Bone marrow (tissue), 2 donors: ENCODE measurements around the gene PRPF38A.
"Not testable (repeated sequence)": the region's sequence is repeated elsewhere in the genome, so short reads cannot be mapped to it uniquely, and the experiment has no call there.

Source experiments
- DNase-seq, 2 donors: peaks; one replicate each; lab custom pipeline; 2025; lab: John Stamatoyannopoulos, UW

The PRPF38A gene

DNA sequence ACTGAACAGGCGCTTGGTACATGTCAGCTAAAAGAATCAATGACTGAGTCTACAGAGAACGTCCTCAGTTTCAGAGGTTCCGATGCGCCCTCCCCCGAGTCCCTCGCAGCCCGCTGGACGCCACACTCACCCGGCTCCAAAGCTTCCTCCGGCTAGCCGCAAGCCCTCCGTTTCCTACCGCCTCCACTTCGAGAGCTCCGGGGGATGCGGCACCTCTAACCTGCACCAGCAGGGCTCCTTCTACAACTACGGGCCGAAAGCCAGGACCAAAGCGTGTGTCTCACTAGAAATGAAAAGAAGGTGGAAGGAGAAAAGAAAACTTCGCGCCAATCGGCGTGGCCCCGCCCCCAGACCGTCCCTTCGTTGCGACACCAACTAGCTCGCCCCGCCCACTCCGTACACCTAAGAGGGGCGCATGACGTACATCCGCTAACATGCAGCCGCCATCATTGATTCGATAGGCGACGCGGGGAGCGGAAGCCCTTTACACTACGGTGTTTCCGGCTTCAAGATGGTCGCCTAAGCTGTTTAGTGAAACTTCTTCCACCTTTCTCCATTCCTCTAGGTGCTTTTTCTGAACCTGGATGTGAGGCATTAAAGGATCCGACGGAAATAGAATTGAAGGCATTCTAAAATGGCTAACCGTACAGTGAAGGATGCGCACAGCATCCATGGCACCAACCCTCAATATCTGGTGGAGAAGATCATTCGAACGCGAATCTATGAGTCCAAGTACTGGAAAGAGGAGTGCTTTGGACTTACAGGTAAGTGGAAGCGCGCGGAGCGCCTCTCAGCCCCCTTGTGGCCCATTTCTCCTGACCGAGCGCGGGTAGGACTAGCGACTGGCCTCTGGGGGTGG, at the start of gene PRPF38A, which contains the start of gene ORC1:
PRPF38A (plus strand) TSS at position 487 of the 859 bp plus-strand sequence; CDS start at position 635, 148 bp downstream.
ORC1 (minus strand) TSS at position 308 of the 859 bp plus-strand sequence. CDS start 2,200 bp downstream, outside the sequence.
- peak; percentile 91 to 95 for DNase-seq

GRCh38 chr1:52355436-52355835, 49.0 kb upstream of the PRPF38A start:
- DNase-seq = no peak

- DNase-seq = no peak
Measured at GRCh38 chr1:52355847-52356505, 48.4 kb upstream of the PRPF38A start.

DNA sequence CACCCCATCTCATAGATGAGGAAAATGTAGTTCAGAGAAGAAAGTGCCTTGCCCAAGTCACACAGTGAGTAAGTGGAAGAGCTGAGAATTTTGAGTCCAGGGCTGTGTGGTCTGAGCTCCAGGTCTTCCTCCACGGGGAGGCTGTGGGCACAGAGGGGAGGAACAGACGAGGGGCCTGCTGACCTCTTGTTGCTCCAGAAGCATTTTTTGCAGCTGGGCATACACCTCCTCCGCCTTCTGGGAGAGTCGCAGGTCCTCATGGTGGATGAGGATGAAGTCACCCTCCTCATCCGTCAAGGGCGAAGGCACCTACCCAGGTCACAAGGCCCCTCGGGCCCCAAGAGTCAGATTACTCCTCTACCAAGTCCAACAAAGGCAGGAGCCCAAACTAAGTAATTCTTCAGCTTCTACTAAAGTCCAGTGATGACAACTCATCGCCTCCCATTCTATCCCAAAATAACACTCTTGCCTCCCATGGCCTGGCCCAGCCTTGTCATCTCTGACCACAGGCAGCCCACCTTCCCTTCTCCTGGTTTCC, 47.5 kb upstream of the PRPF38A start:
- DNase-seq = no peak

GRCh38 chr1:52357397-52357796, 47.0 kb upstream of the PRPF38A start:
- DNase-seq = no peak

GRCh38 chr1:52358851-52359497, 45.4 kb upstream of the PRPF38A start:
- DNase-seq = no peak

GRCh38 chr1:52359676-52360594, 44.5 kb upstream of the PRPF38A start:
- DNase-seq = no peak

DNA sequence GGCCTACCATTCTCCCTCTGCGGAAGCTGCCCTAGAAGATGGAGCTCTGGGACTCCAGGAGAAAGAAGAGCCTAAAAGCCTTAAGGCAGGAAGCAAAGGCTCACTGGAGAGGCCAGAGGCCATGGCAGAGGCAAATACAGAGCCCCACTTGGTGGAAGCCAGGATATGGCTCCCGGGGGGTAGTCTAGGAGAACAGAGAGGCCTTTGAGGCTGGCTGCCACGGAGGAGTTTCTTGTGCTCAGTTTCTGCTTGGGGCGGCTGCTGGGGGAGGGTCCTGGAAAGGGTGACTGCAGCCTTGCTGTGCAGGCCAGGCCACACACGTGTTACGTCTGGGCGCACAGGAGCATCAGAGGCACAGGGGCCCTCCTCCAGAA, 43.8 kb upstream of the PRPF38A start:
- no peak for DNase-seq

DNA sequence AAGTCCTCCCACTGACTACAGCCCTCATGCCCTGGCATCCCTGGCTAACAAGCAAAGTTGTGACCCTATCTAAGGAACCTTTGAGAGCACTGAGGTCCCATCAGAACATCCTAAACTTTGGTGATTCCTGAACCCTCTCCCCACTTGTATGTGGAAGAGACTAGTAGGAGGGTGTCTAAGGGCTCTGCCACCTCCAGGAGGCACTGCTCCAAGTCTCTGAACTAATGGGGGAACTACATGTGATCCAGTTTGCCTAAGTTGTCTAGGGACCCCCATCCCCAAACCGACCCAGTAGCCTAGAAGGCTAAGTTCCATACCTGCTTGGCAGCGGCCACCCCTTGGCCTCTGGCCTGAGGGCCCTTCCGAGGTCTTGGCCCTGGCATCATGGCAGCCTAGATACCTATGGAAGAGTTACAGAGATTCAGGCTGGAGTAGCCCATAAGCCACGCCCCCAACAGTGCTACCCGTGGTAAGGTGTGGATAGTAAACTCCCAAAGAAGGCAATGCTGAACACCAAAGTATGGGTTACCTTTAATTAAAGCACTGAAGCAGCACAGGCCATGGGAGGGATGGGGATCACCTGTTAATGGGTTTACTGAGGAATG, 40.1 kb upstream of the PRPF38A start:
- DNase-seq = no peak

DNA sequence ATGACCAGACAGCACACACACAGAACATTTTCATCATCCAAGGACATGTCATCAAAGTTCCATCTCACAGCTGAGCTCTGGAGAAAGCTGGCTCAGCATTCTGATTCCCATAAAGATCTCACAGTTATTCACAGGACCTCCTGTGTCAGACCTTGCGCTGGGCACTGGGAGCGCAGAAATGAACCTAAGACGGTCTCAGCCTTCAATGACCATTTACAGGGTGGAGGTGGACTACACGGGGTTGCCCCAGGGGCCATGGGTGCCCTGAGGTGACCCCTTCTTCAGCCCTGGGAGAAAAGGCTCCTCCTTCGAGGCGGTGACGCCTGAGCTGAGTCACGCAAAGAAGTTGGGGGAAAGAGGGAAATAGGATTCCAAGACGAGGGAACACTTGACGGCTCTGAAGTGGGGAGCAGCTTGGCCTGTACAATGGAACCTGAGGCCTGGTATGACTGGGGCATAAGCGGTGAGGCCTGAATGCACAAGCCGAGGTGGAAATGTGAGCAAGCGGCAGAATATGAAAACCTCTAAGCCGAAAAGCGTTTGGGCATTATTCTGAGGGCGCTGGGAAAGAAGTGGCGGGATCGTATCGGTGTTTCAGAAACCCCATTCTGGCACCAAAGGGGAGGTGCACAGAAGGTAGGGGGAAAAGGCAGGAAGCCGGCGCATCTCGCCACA, 39.2 kb upstream of the PRPF38A start:
- peak in 1 of 2 donors; percentile 42 for DNase-seq

- peak; percentile 93 to 94 for DNase-seq
Measured at GRCh38 chr1:52365746-52366516, 38.5 kb upstream of the PRPF38A start, which contains the start of gene CC2D1B. CC2D1B (minus strand) TSS chr1:52366205; CDS start chr1:52364620, 1,585 bp downstream.

- no peak for DNase-seq
Measured at GRCh38 chr1:52366517-52366827, 37.9 kb upstream of the PRPF38A start.

DNA sequence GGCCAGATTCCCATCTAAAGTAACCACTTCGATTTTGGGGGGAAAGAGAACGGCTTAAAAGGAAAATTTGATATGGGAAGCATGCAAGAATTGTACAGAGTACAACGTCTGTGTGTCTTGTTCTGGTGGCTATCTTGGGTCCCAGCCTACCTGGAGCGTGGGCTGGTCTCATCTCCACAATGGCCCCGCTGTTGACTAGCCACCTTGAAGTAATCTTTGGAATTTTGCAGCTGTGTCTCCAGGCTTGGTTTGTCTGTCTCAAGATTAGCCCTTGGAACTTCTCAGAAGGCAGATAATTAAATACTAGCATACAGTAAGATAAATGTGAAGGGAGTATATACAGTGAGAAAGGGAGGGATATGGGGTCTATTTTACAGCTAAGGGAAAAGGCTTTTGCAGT, 37.1 kb upstream of the PRPF38A start:
- no peak for DNase-seq

DNA sequence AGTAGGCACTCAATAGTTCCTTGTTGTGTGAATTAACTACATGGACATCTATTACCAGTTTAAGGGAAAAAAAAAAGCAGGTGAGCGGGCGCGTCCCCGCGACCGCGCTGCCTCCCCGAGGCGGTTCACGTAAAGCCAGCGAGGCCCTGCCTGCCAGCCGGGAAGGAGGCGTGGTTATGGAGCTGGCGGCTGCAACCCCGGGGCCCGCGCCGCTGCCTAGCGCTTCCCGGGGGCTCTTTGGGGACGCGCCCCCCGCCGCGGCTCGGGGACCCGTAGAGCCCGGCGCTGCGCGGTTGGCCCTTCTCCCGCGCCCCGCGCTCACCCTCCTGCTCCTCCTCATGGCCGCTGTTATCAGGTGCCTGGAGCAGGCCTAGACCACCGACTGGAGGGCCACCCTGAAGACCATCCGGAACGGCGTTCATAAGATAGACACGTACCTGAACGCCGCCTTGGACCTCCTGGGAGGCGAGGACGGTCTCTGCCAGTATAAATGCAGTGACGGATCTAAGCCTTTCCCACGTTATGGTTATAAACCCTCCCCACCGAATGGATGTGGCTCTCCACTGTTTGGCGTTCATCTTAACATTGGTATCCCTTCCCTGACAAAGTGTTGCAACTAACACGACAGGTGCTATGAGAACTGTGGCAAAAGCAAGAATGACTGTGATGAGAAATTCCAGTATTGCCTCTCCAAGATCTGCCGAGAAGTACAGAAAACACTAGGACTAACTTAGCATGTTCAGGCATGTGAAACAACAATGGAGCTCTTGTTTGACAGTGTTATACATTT, 35.8 kb upstream of the PRPF38A start:
- DNase-seq = no peak

- not testable (repeated sequence) for DNase-seq
Measured at GRCh38 chr1:52369851-52370250, 34.6 kb upstream of the PRPF38A start.

DNA sequence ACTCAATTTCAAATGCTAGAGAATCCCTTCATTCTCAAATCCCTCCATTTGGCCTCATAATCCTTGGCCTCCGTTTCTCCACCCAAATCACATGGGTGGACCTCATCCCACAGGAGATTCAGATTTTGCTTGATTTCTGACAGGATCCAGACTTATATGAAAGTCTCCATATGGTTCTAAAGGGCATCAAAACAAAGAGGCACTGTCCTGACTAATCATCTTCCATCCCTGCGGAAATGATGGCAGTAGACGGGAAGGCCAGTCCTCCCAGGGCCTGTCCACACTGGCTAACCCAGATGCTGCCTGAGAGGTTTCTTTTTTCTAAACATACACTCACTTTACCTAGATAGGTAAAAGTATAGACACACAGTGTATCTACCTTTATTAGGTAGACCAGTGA, 19.0 kb upstream of the PRPF38A start:
- DNase-seq = no peak

DNA sequence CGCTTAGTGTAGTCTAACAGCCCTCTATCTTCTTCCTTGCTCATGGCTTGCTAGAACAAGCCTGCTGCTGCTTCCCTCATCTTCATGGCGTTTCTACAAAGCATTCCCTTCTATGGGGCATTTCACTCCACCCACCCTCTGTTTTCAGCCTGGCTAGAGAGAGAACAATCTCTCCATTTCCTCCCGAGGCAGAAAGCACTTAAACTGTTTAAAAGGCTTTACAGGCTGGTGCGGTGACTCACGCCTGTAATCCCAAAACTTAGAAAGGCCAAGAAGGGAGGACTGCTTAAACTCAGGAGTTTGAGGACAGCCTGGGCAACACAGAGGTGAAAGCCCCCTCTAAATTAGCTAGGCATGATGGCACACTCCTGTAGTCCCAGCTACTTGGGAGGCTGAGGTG, 17.9 kb upstream of the PRPF38A start:
- DNase-seq = no peak

DNA sequence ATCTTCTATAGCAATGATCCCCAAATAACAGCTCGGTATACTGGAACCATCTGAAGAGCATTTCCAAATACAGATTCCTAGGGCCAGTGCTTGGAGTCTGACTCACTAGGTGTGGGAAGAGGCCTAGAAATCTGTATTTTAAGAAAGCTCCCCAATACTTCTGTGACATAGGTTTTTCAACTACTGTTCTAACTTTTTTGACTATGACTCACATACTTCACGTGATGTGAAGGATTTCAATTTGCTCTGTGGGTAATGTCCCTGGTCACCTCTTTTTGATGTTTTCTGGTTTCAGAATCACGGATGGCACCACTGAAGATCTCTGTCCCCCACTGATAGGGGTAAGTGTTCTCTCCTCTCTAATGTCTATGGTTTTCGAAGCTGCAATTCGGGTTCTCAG, 11.2 kb upstream of the PRPF38A start:
- no peak for DNase-seq

GRCh38 chr1:52399629-52400028, 4.8 kb upstream of the PRPF38A start:
- DNase-seq = no peak
